ENCODE results near the gene ATF6. TPM values are rescaled to one million over a fixed set of nuclear protein-coding genes. Genes with fewer than 3 reads are reported as not detected.
"Not testable (repeated sequence)": the region's sequence is repeated elsewhere in the genome, so short reads cannot be mapped to it uniquely, and the experiment has no call there.

Gene ATF6
- total RNA-seq, 2 donors from 2014 or later: 25.5 to 26.4 TPM

DNA sequence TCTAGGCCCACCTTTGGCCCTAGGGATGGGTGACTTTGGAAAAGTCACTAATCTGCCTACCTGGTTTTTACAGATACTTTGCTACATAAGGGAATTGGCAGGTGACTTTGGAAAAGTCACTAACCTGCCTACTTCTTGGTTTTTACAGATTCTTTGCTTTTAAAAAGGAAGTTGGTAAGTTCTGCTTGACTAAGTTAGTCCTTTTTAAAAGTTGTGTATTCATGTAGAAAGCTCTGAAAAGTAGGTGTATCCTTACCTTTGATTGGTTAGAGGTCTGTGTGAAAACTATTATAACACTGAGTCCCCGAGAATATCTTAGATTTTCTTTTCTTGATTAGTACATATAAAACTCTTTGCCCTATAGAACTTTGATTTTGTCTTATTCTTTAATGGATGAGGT lies 12.4 kb downstream of the ATF6 start:
- ATAC-seq (no peak), DNase-seq (ENCODE audit: low spot score) (no peak)
- Mint-ChIP-seq H3K4me3 (no peak overlapping the region), H3K27ac (no peak overlapping the region), H3K4me1 (ENCODE audit: low read depth in 2 of 2) (peaks cover 3 to 4% of the 10 kb centered on the region in 2 donors), H3K36me3 (peaks cover 7% of the 10 kb centered on the region), H3K27me3 (no peaks in the 10 kb centered on the region), H3K9me3 (no peaks in the 10 kb centered on the region)

DNA sequence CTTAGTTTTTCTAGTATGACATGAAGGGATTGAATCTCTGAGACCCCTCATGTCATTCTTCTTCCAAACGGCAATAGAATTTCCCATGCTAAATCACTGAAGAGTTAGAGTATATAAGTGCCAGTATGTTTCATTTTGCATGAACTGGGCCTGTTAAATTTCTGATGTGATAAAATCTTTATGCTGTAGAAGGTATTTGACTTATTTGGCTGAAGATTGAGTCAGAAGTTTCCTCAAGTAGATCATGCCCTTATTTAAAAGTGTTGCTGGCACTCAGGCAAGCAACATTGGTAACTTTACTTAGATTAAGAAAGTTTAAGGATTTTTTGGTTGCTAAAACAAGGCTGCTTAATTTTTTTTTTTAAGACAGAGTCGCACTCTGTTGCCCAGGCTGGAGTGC lies 13.3 kb downstream of the ATF6 start:
- Mint-ChIP-seq H3K4me3 (no peak overlapping the region), H3K4me1 (ENCODE audit: low read depth in 2 of 2) (peaks cover 3 to 4% of the 10 kb centered on the region in 2 donors), H3K9me3 (no peaks in the 10 kb centered on the region), H3K36me3 (peaks cover 7% of the 10 kb centered on the region), H3K27me3 (no peaks in the 10 kb centered on the region), H3K27ac (no peak overlapping the region)
- DNase-seq (ENCODE audit: low spot score) (no peak), ATAC-seq (no peak)

DNA sequence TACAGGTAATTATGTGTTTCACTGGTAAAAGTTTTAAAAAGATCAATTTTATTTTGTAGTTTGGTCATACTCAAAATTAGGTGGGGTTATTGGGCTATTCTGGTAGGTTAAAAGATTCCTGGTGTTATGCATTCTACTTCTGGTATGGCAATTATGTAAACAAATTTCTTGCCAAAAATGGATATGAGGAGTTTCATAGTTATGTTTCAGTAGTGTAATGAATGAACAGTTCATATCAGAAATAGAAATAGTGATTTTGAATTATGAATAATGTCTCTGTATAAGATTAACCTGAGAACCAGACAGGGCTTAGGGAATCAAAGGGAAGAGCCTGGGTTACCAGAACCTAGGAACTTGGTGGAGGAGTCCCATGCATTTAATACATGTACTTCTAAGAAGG lies 15.9 kb downstream of the ATF6 start:
- no peaks in the 10 kb centered on the region for H3K27me3 Mint-ChIP-seq
- H3K27ac Mint-ChIP-seq: no peak overlapping the region
- H3K36me3 Mint-ChIP-seq: peaks cover 20% of the 10 kb centered on the region
- no peak overlapping the region for H3K4me3 Mint-ChIP-seq
- DNase-seq (ENCODE audit: low spot score): no peak
- no peak for ATAC-seq
- no peaks in the 10 kb centered on the region for H3K9me3 Mint-ChIP-seq
- peaks cover 4 to 6% of the 10 kb centered on the region in 2 donors for H3K4me1 Mint-ChIP-seq (ENCODE audit: low read depth in 2 of 2)

DNA sequence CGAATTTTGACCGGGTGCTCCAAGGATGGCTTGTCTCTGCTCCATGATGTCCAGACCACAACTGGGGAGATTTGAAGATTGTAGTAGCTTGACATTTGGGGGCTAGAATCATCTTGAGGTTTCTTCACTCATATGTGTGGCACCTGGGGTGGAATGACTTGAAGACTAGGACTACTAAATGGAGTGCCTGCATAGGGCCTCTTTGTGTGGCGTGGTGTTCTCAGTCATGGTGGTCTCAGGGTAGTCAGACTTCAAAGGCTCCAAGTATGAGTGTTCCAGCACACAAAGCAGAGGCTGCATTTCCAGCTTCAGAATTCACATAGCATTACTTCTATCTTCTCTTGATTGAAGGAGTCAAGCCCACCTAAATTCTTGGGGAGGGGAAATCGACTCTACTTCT lies 16.8 kb downstream of the ATF6 start:
- peaks cover 2 to 4% of the 10 kb centered on the region in 2 donors for H3K4me1 Mint-ChIP-seq (ENCODE audit: low read depth in 2 of 2)
- no peak for DNase-seq (ENCODE audit: low spot score)
- peaks cover 21% of the 10 kb centered on the region for H3K36me3 Mint-ChIP-seq
- no peak overlapping the region for H3K4me3 Mint-ChIP-seq
- no peaks in the 10 kb centered on the region for H3K27me3 Mint-ChIP-seq
- H3K9me3 Mint-ChIP-seq: no peaks in the 10 kb centered on the region
- no peak overlapping the region for H3K27ac Mint-ChIP-seq
- ATAC-seq: no peak

DNA sequence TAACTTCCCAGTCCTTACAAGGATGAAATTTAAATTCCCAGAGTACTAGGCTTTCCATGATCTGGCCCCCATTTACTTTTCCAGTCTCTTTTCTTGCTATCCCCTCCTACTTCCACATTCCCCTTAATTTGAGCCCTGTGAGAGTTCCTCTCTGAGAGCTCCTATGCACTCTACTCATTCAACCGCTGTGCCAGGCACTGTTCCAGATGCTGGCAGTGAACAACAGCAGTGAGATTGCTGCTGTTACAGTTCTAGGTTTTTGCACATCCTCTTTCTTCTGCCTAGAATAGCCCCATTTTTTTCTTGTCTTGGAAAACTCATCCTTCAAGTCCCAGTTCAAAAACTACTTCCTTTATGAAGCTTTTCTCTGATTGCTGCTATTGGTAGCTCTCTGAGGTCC lies 18.8 kb downstream of the ATF6 start:
- DNase-seq (ENCODE audit: low spot score) (no peak), ATAC-seq (no peak)
- no peaks in the 10 kb centered on the region for H3K27me3 Mint-ChIP-seq
- peaks cover 26% of the 10 kb centered on the region for H3K36me3 Mint-ChIP-seq
- no peaks in the 10 kb centered on the region for H3K9me3 Mint-ChIP-seq
- H3K4me1 Mint-ChIP-seq (ENCODE audit: low read depth in 2 of 2): peaks cover 2 to 4% of the 10 kb centered on the region in 2 donors
- H3K4me3 Mint-ChIP-seq: no peak overlapping the region
- peak overlapping the region in 1 of 2 donors; percentile 11 for H3K27ac Mint-ChIP-seq

DNA sequence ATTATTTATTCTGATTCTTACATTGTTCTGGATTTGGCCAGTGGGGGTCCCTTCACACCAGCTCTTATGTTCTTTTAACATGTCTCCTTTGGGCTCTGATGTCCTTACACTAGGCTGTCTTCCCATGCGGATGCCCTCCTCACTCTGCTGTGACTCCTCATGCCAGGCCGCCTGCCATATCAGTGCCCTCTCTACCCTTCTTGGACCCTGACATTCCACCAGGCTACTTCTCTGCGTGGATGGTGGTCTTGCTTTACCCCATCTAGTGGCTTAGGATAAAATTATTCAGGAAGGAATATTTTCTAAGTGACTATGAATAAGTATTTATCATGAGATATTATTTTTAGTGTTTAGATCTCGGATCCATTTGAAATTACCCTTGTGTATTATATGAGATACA lies 21.2 kb downstream of the ATF6 start:
- no peak for ATAC-seq
- H3K9me3 Mint-ChIP-seq: no peaks in the 10 kb centered on the region
- H3K27ac Mint-ChIP-seq: no peak overlapping the region
- peaks cover 35% of the 10 kb centered on the region for H3K36me3 Mint-ChIP-seq
- DNase-seq (ENCODE audit: low spot score): no peak
- no peaks in the 10 kb centered on the region for H3K27me3 Mint-ChIP-seq
- H3K4me3 Mint-ChIP-seq: no peak overlapping the region
- H3K4me1 Mint-ChIP-seq (ENCODE audit: low read depth in 2 of 2): peaks cover 8 to 17% of the 10 kb centered on the region in 2 donors

DNA sequence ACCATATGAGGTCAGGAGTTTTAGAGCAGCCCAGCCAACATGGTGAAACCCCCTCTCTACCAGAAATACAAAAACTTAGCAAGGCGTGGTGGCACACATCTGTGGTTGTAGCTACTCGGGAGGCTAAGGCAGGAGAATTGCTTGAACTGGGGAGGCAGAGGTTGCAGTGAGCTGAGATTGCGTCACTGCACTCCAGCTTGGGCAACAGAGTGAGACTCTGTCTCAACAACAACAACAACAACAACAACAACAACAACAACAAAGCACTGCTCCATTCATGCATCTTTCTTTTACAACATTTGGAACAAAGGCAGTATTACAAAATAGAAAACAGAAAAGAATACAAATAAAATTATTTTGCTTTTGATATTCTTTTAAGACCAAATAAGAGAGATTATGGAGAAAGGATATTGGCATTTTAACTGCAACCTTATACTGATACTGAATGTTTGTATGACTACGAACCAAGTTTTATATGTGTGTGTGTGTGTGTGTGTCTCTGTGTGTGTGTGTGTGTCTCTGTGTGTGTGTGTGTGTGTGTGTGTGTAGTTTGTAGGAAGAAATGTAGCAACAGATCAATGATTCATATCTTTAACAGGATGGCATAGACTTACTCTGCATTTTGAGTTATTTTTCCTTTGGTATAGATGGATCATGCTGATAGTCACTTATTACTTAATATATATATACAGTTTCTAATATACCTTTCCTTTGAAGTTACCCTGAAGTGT lies 24.6 kb downstream of the ATF6 start:
- H3K9me3 Mint-ChIP-seq: no peaks in the 10 kb centered on the region
- no peak for ATAC-seq
- H3K4me1 Mint-ChIP-seq (ENCODE audit: low read depth in 2 of 2): peaks cover 17 to 18% of the 10 kb centered on the region in 2 donors
- no peaks in the 10 kb centered on the region for H3K27me3 Mint-ChIP-seq
- DNase-seq (ENCODE audit: low spot score): no peak
- peaks cover 38% of the 10 kb centered on the region for H3K36me3 Mint-ChIP-seq
- no peak overlapping the region for H3K27ac Mint-ChIP-seq
- H3K4me3 Mint-ChIP-seq: no peak overlapping the region

DNA sequence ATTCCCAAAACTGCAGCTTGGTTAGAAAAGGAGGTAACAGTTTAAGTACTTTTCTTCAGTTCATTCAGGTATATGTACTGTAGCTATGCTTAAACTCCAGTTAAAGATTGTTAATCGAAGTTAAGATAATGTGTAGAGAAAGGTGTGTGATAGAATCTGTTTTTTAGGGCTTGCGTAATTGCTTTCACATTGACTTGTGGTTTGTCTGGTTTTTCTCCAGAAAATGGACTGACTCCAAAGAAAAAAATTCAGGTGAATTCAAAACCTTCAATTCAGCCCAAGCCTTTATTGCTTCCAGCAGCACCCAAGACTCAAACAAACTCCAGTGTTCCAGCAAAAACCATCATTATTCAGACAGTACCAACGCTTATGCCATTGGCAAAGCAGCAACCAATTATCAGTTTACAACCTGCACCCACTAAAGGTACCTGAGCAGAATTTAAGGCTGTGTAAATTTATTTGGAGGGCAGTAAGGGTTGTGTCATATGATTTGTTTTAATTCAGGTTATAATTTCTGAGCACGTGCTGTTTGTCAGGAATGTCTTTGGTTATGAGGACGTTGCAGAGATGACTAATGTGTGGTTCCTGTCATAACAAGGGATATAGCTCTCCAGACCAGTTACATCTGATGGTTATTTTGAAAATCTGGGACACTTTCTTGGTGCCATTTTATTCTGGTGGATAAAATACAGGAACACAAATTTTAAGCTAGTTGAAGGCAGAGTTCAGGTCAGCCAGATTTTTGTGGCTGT lies 26.0 kb downstream of the ATF6 start:
- ATAC-seq: no peak
- DNase-seq (ENCODE audit: low spot score): no peak
- no peaks in the 10 kb centered on the region for H3K27me3 Mint-ChIP-seq
- peaks cover 32% of the 10 kb centered on the region for H3K36me3 Mint-ChIP-seq
- H3K27ac Mint-ChIP-seq: peak overlapping the region in 1 of 2 donors; percentile 32
- no peaks in the 10 kb centered on the region for H3K9me3 Mint-ChIP-seq
- no peak overlapping the region for H3K4me3 Mint-ChIP-seq
- H3K4me1 Mint-ChIP-seq (ENCODE audit: low read depth in 2 of 2): peaks cover 17 to 18% of the 10 kb centered on the region in 2 donors

DNA sequence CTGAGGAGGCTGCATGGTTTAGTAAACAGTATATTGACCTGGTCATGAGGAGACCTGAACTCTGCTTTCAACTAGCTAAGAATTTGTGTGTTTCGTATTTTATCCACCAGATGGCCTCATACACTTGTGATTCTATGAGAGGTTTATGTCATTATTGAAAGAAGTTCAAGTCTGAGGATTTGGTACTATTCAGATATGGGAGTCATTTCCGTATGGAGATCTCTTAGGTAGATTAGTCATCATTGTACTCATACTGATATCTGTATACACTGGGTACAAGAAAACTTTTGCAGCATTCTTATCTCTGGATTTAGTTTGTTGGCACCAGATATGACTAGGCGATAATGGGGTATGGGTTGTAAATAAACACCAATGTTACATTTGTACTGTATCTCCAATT lies 26.6 kb downstream of the ATF6 start:
- H3K4me1 Mint-ChIP-seq (ENCODE audit: low read depth in 2 of 2): peaks cover 17 to 18% of the 10 kb centered on the region in 2 donors
- no peak overlapping the region for H3K4me3 Mint-ChIP-seq
- no peak overlapping the region for H3K27ac Mint-ChIP-seq
- peak in 1 of 2 donors; percentile 96 for ATAC-seq
- no peak for DNase-seq (ENCODE audit: low spot score)
- H3K27me3 Mint-ChIP-seq: no peaks in the 10 kb centered on the region
- no peaks in the 10 kb centered on the region for H3K9me3 Mint-ChIP-seq
- H3K36me3 Mint-ChIP-seq: peaks cover 39% of the 10 kb centered on the region

DNA sequence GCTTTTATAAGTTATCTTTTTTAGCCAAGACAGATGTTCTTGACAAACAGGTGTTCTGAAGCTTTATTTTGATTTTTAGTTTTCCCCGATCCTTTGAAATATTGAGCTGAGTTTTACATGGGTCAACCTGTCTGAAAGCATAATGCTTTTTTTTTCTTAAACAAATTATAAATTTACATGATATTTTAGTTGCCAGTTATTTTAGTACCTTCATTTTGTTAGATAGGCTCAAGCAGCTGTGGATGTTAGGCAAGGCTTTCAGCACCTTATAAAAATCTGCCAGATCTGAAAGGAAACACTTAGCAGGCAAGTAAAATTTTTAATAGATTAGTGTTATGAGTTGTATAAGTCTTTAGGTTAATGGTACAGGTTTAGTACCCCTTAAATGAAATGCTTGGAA lies 33.7 kb downstream of the ATF6 start:
- Mint-ChIP-seq H3K27me3 (no peaks in the 10 kb centered on the region), H3K36me3 (peaks cover 32% of the 10 kb centered on the region), H3K27ac (no peak overlapping the region), H3K4me1 (ENCODE audit: low read depth in 2 of 2) (peaks cover 0 to 3% of the 10 kb centered on the region in 2 donors), H3K9me3 (no peaks in the 10 kb centered on the region), H3K4me3 (no peak overlapping the region)
- ATAC-seq: no peak
- no peak for DNase-seq (ENCODE audit: low spot score)

DNA sequence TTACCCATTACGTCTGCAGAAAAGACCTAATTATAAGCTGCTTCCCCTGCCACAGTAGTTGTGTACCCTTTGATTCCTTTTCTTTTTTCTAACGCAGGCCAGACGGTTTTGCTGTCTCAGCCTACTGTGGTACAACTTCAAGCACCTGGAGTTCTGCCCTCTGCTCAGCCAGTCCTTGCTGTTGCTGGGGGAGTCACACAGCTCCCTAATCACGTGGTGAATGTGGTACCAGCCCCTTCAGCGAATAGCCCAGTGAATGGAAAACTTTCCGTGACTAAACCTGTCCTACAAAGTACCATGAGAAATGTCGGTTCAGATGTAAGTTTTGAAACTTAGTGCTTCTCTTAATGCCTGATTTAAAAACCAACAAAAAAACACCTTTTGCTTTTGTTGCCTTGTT lies 35.8 kb downstream of the ATF6 start:
- Mint-ChIP-seq H3K27me3 (no peaks in the 10 kb centered on the region), H3K4me3 (no peak overlapping the region), H3K36me3 (peaks cover 39% of the 10 kb centered on the region), H3K27ac (no peak overlapping the region), H3K9me3 (no peaks in the 10 kb centered on the region), H3K4me1 (ENCODE audit: low read depth in 2 of 2) (peaks cover 6 to 10% of the 10 kb centered on the region in 2 donors)
- ATAC-seq (no peak), DNase-seq (ENCODE audit: low spot score) (no peak)

DNA sequence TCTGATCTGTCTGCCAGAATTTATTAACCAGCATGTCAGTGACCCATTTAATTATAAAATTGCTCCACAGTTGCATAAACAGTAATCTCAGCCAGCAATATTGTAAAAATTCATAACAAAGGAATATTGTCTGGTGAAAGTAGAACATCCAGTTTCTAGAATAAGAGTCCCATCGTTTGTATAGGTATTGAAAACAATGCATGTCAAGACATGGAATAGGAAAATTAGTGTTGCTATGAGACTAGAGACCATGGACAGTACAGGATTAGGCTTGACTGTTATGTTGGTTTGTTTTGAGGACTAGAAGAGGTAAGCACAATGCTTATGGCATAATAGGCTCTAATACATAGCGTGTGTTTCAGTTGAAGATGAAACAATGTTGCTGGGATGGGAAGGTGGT lies 37.1 kb downstream of the ATF6 start:
- Mint-ChIP-seq H3K36me3 (peaks cover 32% of the 10 kb centered on the region), H3K4me3 (no peak overlapping the region), H3K9me3 (no peaks in the 10 kb centered on the region), H3K27ac (no peak overlapping the region), H3K4me1 (ENCODE audit: low read depth in 2 of 2) (peaks cover 6 to 14% of the 10 kb centered on the region in 2 donors), H3K27me3 (no peaks in the 10 kb centered on the region)
- no peak for DNase-seq (ENCODE audit: low spot score)
- ATAC-seq: no peak

DNA sequence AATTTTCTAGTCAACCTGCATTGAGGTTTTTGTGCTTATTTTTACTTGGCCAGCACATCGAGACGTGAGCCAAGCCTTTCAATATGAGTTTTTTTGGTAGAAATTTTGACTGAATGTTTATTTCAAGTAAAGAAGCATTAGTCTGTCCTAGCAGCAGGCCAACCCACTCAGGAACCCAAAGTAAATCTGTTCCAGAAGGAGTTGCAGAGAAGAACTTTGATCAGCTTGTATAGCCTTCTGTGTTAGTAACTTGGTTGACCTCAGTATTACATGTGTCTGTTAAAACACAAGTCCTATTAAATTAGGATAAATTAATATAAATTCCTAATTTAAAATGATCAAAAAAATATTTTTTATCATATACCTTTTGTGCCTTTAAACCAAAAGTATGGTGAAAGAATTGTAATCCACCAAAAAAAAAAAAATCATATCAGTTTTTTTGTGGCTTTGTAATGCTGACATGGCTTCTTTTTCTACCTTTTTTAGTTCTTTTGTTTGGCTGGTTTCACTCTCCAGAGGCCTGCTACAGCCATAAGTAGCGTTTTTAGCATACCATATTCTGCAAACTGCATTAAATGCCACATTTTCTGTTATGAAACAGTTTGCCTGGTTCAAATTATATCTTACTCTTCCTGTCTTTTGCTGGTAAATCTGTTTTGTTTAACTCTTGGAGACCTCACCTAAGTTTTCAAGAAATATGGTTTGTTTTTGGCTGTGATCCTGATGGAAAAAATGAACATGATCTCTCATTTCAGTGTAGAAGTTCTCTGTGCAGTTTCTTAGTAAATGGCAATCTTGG lies 39.5 kb downstream of the ATF6 start:
- peaks cover 43% of the 10 kb centered on the region for H3K36me3 Mint-ChIP-seq
- H3K27me3 Mint-ChIP-seq: no peaks in the 10 kb centered on the region
- no peak overlapping the region for H3K27ac Mint-ChIP-seq

DNA sequence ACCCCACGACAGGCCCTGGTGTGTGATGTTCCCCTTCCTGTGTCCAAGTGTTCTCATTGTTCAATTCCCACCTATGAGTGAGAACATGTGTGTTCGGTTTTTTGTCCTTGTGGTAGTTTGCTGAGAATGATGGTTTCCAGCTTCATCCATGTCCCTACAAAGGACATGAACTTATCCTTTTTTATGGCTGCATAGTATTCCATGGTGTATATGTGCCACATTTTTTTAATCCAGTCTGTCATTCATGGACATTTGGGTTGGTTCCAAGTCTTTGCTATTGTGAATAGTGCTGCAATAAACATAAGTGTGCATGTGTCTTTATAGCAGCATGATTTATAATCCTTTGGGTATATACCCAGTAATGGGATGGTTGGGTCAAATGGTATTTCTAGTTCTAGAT lies 43.1 kb downstream of the ATF6 start:
- H3K27ac Mint-ChIP-seq; H3K27me3 Mint-ChIP-seq; ATAC-seq; H3K4me3 Mint-ChIP-seq; H3K9me3 Mint-ChIP-seq; DNase-seq (ENCODE audit: low spot score): not testable (repeated sequence)
- Mint-ChIP-seq H3K36me3 (peaks cover 40% of the 10 kb centered on the region), H3K4me1 (ENCODE audit: low read depth in 2 of 2) (peaks cover 11 to 29% of the 10 kb centered on the region in 2 donors)

More for the DNA sequence above, 39.5 kb downstream of the ATF6 start:
- ATAC-seq: no peak
- Mint-ChIP-seq H3K4me3 (no peak overlapping the region), H3K4me1 (ENCODE audit: low read depth in 2 of 2) (peaks cover 14 to 27% of the 10 kb centered on the region in 2 donors), H3K9me3 (no peaks in the 10 kb centered on the region)
- DNase-seq (ENCODE audit: low spot score): no peak
